K562 (cell line): Measurements from ENCODE around the gene SALL2. TPM values are rescaled to one million over a fixed set of nuclear protein-coding genes. Genes with fewer than 3 reads are reported as not detected.

ENCODE experiments used
- DPF2 ChIP-seq: fragments of 450-650 bp; IDR thresholded peaks from 2 replicates; pipeline ENCODE4 v1.6.1; 2016
- ETS2 ChIP-seq: IDR thresholded peaks from 2 replicates; pipeline ENCODE4 v1.6.1; 2016; ENCODE audit warnings: borderline replicate concordance, missing genetic modification characterization, mild to moderate bottlenecking, moderate library complexity, missing compliant biosample characterization; ENCODE audit not compliant: poor library complexity, severe bottlenecking
- FOXK2 ChIP-seq, 2 experiments: fragments of 450-650 bp; IDR thresholded peaks in 1 of 2; conservative IDR thresholded peaks in 1 of 2; 2 replicates each; pipeline ENCODE4 v1.6.1; 2016; ENCODE audit warnings: low read depth in 2 of 2, mild to moderate bottlenecking in 1 of 2
- GATAD2A ChIP-seq: fragments of 450-650 bp; IDR thresholded peaks from 2 replicates; pipeline ENCODE4 v1.6.1; 2017
- HMBOX1 ChIP-seq: sonication (generic); IDR thresholded peaks from 2 replicates; pipeline ENCODE4 v1.6.1; 2016
- HMG20B ChIP-seq: fragments of 250-450 bp; sonication (Bioruptor Pico); IDR thresholded peaks from 2 replicates; pipeline ENCODE4 v1.5.0; 2021; ENCODE audit warnings: mild to moderate bottlenecking
- MLLT1 ChIP-seq, 2 experiments: fragments of 450-650 bp; IDR thresholded peaks; 2 replicates each; pipeline ENCODE4 v1.6.1; 2016
- PRMT5 ChIP-seq: sonication (generic); formaldehyde crosslinking; IDR thresholded peaks from 2 replicates; pipeline ENCODE4 v1.5.0; 2020; ENCODE audit warnings: missing genetic modification reagents
- SMARCC2 ChIP-seq: fragments of 450-650 bp; IDR thresholded peaks from 2 replicates; pipeline ENCODE4 v1.6.1; 2017; ENCODE audit warnings: antibody characterized with exemption, moderate library complexity, mild to moderate bottlenecking, low read depth
- TAF9B ChIP-seq: fragments of 450-650 bp; IDR thresholded peaks from 2 replicates; pipeline ENCODE4 v1.6.1; 2018; ENCODE audit warnings: mild to moderate bottlenecking; ENCODE audit not compliant: partially characterized antibody
- ZNF740 ChIP-seq, 3 experiments: fragments of 200-800 bp in 1 of 3; sonication (Bioruptor generic) in 1 of 3; sonication (generic) in 1 of 3; formaldehyde crosslinking in 1 of 3; IDR thresholded peaks; 2 replicates each; pipeline versions ENCODE4 v1.6.1 to v1.8.0; 2016 to 2022; ENCODE audit warnings: mild to moderate bottlenecking in 2 of 3, missing compliant biosample characterization in 2 of 3, missing genetic modification characterization in 2 of 3, missing genetic modification reagents in 1 of 3
- polyA plus RNA-seq, 8 experiments: library from polyadenylated mRNA; depleted of rRNA in 4 of 8; stranded (reverse) in 5 of 8; unstranded in 3 of 8; fragments of >200 nt; fragmentation: Nextera tagmentation in 2 of 8; fragmentation: Illumina TruSeq in 1 of 8; extraction: Ambion mirVana in 2 of 8; extraction: Trizol in 1 of 8; gene quantifications; 2 replicates each; pipeline versions ENCODE4 v1.2.1 to v1.2.3, GENCODE V29; 2011 to 2014; ENCODE audit warnings: inconsistent platforms in 1 of 8, missing spikeins in 1 of 8
- total RNA-seq, 7 experiments: library from RNA; depleted of rRNA in 6 of 7; stranded (reverse); fragments of >200 nt in 6 of 7; fragmentation: Illumina TruSeq in 2 of 7; extraction: Trizol in 2 of 7; gene quantifications; 2 replicates each; pipeline versions ENCODE4 v1.2.1 to v1.2.3, GENCODE V29; 2011 to 2021; ENCODE audit warnings: low replicate concordance in 1 of 7
- TF ChIP-seq, protein P1 (sequence below): sonication (generic); formaldehyde crosslinking; IDR thresholded peaks from 2 replicates; pipeline ENCODE4 v1.8.1; 2022; ENCODE audit warnings: missing genetic modification reagents

The SALL2 gene
- total and polyA plus RNA-seq, 9 of the 15 experiments (the other 6 are each of a cell fraction or from before 2014, with no cell fraction given): 6.6 to 30.4 (median 12.9) TPM

GRCh38 chr14:21528381-21529348 lies 2.5 kb upstream of the SALL2 start (continued):
- TF ChIP-seq FOXK2 (conservative IDR thresholded peaks at IDR 0.05 in 1 of 2, IDR thresholded peaks at IDR 0.05 in 1 of 2; ENCODE audit: low read depth in 2 of 2): no peak
- no peak for TF ChIP-seq ETS2 (tag)
- peak; percentile 44; the same call in 1 of the 2 replicates for TF ChIP-seq DPF2
- TF ChIP-seq HMBOX1: peak; percentile 75
- no peak for TF ChIP-seq MLLT1 (IDR thresholded peaks at IDR 0.05)
- TF ChIP-seq, protein P1, sequence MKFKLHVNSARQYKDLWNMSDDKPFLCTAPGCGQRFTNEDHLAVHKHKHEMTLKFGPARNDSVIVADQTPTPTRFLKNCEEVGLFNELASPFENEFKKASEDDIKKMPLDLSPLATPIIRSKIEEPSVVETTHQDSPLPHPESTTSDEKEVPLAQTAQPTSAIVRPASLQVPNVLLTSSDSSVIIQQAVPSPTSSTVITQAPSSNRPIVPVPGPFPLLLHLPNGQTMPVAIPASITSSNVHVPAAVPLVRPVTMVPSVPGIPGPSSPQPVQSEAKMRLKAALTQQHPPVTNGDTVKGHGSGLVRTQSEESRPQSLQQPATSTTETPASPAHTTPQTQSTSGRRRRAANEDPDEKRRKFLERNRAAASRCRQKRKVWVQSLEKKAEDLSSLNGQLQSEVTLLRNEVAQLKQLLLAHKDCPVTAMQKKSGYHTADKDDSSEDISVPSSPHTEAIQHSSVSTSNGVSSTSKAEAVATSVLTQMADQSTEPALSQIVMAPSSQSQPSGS: no peak
- no peak for TF ChIP-seq GATAD2A
- no peak for TF ChIP-seq SMARCC2
- TF ChIP-seq PRMT5 (CRISPR knock-in tag): no peak
- no peak for TF ChIP-seq HMG20B (CRISPR knock-in tag)
- no peak for TF ChIP-seq ZNF740 (CRISPR knock-in tag; IDR thresholded peaks at IDR 0.05)
- TF ChIP-seq ZNF740 (tag; IDR thresholded peaks at IDR 0.05): no peak
- no peak for TF ChIP-seq TAF9B
